Muscle layer of colon (tissue), 2 donors: ENCODE data around the gene DIP2C.

Experiments used
- H3K27ac ChIP-seq: one replicate; pipeline ENCODE4 v1.7.0; 2013; ENCODE audit warnings: low read depth, mild to moderate bottlenecking, low read length, moderate library complexity
- H3K27me3 ChIP-seq, 2 donors: one replicate each; pipeline ENCODE4 v1.7.0; 2013; ENCODE audit warnings: low read length in 2 of 2, mild to moderate bottlenecking in 2 of 2; ENCODE audit not compliant: insufficient read depth in 2 of 2, control insufficient read depth in 1 of 2
- H3K36me3 ChIP-seq: one replicate; pipeline ENCODE4 v1.7.0; 2013; ENCODE audit warnings: mild to moderate bottlenecking, low read length; ENCODE audit not compliant: insufficient read depth
- H3K4me1 ChIP-seq: one replicate; pipeline ENCODE4 v1.7.0; 2013; ENCODE audit warnings: mild to moderate bottlenecking, low read length; ENCODE audit not compliant: insufficient read depth
- H3K4me3 ChIP-seq, 2 donors: one replicate each; pipeline ENCODE4 v1.7.0; 2013; ENCODE audit warnings: low read length in 2 of 2, low read depth in 1 of 2, mild to moderate bottlenecking in 1 of 2, moderate library complexity in 1 of 2
- H3K9ac ChIP-seq: one replicate; pipeline ENCODE4 v1.7.0; 2013; ENCODE audit warnings: low read length
- H3K9me3 ChIP-seq: one replicate; pipeline ENCODE4 v1.7.0; 2013; ENCODE audit warnings: mild to moderate bottlenecking, low read length
- donor health status: abdominal sarcoma.
- donor health status: Adenocarcinoma of cecum.

The DIP2C gene

DNA sequence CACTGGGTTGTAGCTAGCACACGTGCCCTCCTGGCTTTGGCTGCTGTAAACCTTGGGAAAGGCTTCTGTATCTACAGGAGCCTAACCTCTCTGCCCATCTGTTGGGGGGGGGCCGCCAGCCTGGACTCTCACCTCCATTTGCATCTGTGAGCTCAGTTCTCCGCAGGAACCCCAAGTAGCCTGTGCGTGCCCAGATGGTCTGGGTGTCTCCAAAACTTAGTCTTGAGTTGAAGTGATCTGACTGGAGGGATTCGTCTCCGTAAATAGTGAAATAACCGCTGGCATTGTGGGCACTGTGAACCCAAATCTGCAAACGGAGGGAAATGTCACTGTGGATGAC, 406.4 kb downstream of the DIP2C start:
- H3K27ac ChIP-seq = no peak overlapping the region
- H3K9me3 ChIP-seq = no peaks in the 10 kb centered on the region

DNA sequence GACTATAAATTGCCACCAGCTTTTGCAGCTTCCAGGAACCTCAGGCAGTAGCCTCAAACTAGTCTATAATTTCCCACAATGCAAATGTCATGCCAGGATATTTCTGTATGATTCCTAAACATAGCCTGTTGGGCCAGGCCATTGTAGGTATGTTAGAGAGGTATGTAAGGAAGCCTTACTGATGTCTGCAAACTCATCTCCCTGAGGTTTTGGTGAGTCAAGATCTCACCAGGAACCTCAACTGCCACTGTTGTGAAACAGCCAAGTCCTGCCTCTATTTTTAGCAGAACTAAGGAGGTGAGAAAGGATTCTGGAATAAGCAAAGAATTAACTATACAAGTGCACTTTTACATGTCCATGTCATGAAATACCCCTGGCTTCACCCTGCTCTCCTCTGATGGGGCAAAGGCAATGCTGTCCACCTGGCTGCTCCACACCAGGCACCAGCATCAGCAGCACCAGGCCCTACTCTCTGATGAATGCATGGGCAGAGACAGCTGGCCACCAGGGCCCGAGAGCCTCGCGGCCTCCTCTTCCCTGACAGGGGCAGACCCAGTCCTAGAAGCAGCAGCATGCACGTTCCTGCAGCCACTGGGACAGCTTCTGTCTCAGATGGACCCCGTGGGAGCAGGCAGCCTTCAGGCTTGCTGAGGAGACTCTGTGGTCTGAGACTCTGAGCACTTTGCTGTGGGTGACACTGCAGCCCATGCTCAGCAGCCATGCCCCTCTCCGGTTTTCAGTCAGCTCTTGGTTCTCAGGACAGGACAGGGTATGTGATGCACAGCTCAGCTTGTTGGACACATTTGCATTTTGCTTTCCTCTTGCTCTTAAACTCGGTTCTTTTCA, 407.0 kb downstream of the DIP2C start:
- Histone ChIP-seq H3K4me1 (peaks cover 7% of the 10 kb centered on the region), H3K9me3 (no peaks in the 10 kb centered on the region), H3K27me3 (no peaks in the 10 kb centered on the region), H3K27ac (no peak overlapping the region), H3K9ac (no peak overlapping the region), H3K36me3 (peaks cover 89% of the 10 kb centered on the region), H3K4me3 (no peak overlapping the region)

More for the DNA sequence above, 406.4 kb downstream of the DIP2C start:
- no peak overlapping the region for H3K4me3 ChIP-seq
- H3K27me3 ChIP-seq = no peaks in the 10 kb centered on the region
- H3K9ac ChIP-seq = no peak overlapping the region
- H3K4me1 ChIP-seq = peaks cover 7% of the 10 kb centered on the region
- peaks cover 89% of the 10 kb centered on the region for H3K36me3 ChIP-seq

DNA sequence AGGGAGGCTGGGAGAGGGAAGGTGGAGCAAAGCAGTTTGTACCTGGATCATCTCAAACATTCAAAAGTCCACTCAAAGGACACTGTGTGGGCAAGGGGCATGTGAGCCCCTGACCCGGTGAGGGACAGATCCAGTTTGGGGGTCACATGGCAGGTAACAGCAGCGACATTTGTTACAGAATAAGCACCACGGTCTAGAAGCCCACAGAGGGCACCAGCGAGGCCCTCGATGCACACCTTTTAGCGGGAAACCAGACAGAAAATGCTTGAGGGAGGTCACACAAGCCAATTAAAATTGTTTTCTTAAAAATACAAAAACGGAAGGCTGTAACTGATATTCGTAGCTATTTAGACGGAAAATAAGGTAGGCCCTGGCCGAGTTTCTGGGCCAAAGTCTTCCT, 409.8 kb downstream of the DIP2C start:
- Histone ChIP-seq H3K27me3 (no peaks in the 10 kb centered on the region), H3K9me3 (no peaks in the 10 kb centered on the region), H3K4me3 (no peak overlapping the region), H3K27ac (no peak overlapping the region), H3K36me3 (peaks cover 80% of the 10 kb centered on the region), H3K9ac (no peak overlapping the region), H3K4me1 (no peaks in the 10 kb centered on the region)

DNA sequence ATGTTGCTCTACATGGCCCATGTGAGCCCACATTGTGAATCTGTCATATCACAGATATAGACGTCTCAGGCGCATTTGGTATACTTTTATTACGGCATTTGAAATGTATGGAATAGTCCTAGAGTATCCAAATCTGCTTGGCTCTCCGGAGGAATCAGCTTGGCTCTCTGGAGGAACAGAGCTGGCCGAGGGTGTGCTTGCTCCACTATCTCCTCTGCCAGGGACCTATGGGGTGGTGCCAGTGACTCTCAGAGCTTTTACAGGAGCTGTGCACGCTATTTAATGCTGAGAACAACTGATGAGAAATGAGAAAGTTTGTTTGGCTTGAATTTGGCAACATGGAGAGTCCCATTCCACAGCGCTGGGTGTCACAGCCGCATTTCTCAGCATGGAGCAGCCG, 410.2 kb downstream of the DIP2C start:
- Histone ChIP-seq H3K4me3 (no peak overlapping the region), H3K27ac (no peak overlapping the region), H3K9ac (no peak overlapping the region), H3K4me1 (no peaks in the 10 kb centered on the region), H3K27me3 (no peaks in the 10 kb centered on the region), H3K36me3 (peaks cover 76% of the 10 kb centered on the region), H3K9me3 (no peaks in the 10 kb centered on the region)

DNA sequence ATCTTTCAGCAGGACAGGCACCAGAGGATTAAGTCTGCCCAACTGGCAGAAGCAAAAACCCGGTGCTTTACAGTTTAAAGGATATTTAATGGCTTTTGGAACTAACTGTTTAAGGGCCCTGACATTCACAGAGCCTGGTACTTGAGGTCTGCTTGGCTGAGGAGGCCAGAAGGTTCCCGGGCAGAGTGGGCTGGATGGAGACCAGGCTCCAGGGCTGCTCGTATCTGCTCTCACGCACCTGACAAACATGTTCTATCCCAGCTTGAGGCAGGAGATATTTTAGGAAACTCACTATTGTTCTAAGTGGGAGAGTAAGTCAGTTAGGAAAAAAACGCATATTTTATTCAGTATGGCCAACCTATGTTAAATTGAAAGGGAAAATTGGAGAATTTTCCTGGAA, 410.8 kb downstream of the DIP2C start:
- Histone ChIP-seq H3K27me3 (no peaks in the 10 kb centered on the region), H3K4me1 (no peaks in the 10 kb centered on the region), H3K36me3 (peaks cover 71% of the 10 kb centered on the region), H3K4me3 (no peak overlapping the region), H3K9me3 (no peaks in the 10 kb centered on the region), H3K27ac (no peak overlapping the region), H3K9ac (no peak overlapping the region)

DNA sequence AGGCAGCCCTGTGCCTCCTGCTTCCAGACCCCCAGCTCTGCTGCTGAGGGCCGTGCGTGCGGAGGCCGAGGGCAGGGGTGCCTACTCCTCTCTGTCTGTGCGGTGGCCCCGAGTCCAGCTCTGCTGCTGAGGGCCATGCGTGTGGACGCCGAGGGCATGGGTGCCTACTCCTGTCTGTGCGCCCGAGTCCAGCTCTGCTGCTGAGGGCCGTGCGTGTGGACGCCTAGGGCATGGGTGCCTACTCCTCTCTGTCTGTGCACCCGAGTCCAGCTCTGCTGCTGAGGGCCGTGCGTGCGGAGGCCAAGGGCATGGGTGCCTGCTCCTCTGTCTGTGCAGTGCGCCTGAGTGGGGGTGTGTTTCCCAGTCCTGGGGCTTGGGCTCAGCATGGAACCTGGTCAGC, 411.5 kb downstream of the DIP2C start:
- no peaks in the 10 kb centered on the region for H3K27me3 ChIP-seq
- H3K9me3 ChIP-seq = no peaks in the 10 kb centered on the region
- no peaks in the 10 kb centered on the region for H3K4me1 ChIP-seq
- no peak overlapping the region for H3K9ac ChIP-seq
- H3K36me3 ChIP-seq = peaks cover 64% of the 10 kb centered on the region
- H3K4me3 ChIP-seq = no peak overlapping the region
- H3K27ac ChIP-seq = no peak overlapping the region

DNA sequence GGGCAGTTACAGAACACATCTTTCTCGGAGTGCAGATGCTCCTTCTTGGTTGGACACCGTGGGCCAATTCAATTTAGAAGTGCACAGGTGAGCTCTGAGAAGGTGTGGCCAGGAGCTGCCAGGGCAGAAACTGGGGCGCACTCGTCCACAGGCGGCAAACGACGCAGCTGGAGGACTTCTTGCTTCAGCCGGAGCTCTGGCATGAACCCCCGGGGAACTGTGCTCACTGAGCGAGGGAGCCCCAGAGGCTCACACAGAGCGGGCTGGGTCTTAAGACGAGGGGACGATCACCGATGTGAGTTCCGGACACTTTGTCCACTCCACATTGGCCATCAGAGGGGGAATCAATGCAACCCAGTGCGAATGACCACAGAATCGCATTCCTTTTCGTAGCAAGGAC, 413.8 kb downstream of the DIP2C start:
- Histone ChIP-seq H3K9ac (no peak overlapping the region), H3K36me3 (peaks cover 41% of the 10 kb centered on the region), H3K4me1 (no peaks in the 10 kb centered on the region), H3K4me3 (no peak overlapping the region), H3K9me3 (no peaks in the 10 kb centered on the region), H3K27ac (no peak overlapping the region), H3K27me3 (no peaks in the 10 kb centered on the region)

DNA sequence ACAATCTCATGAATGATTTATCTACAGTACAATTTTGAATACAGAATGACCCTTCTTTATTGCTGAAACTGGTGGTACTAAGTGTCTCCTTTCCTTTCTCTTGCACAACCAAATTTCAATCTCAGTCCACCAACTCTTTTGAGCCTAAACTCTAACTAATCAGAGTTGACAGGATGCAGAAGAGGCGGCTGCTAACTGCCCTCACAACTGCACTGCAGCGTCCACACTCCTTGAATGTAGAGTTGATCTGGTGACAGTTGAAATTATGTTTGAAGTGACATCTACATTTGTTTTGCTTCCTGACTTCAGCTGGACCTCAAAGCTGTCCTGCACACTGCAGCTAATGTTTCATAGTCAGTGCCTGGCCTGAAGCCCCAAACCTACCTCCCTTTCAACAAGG, 414.6 kb downstream of the DIP2C start:
- Histone ChIP-seq H3K4me1 (no peaks in the 10 kb centered on the region), H3K27me3 (no peaks in the 10 kb centered on the region), H3K27ac (no peak overlapping the region), H3K36me3 (peaks cover 33% of the 10 kb centered on the region), H3K9me3 (no peaks in the 10 kb centered on the region), H3K4me3 (no peak overlapping the region), H3K9ac (no peak overlapping the region)

DNA sequence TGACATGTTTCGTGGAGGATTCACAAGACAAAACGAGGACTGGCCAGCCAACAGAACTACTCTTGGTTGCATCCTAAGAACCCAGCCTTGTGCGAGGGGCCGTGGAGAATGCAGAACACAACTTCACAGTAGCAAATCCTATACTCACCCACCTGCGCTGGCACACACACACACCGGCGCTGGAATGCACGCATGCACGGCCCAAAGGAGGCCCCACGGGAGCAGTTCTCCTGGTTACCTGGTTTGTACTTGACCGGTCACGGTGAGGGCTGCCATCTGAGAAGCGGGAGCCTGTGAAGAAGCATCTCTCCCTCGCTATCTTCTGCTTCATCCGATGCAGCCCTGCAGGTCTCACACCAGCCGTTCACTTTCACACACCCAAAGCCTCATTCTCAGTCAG, 416.4 kb downstream of the DIP2C start:
- Histone ChIP-seq H3K4me1 (no peaks in the 10 kb centered on the region), H3K9me3 (no peaks in the 10 kb centered on the region)

DNA sequence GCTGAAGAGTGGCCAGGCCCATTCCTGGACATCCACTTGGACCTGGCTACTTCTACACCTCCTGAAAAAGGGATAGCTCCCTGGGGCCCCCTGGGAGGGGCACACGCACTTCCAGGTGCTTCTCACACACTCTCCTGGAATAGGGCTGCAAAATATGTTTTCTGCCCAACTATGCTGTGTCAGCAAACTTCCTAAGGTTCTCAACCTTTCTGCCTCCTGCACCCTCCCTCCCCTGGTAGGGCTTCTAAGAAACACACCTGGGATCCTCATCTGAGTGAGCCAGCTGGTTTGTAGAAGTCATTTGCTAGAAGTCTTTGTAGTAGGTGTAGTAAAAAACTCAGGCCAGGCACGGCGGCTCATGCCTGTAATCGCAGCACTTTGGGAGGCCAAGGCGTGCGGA, 417.7 kb downstream of the DIP2C start:
- H3K4me3 ChIP-seq = no peak overlapping the region
- no peaks in the 10 kb centered on the region for H3K9me3 ChIP-seq
- peaks cover 2% of the 10 kb centered on the region for H3K36me3 ChIP-seq
- H3K27me3 ChIP-seq = no peaks in the 10 kb centered on the region
- H3K9ac ChIP-seq = no peak overlapping the region
- H3K4me1 ChIP-seq = no peaks in the 10 kb centered on the region
- no peak overlapping the region for H3K27ac ChIP-seq

More for the DNA sequence above, 416.4 kb downstream of the DIP2C start:
- H3K36me3 ChIP-seq = peaks cover 15% of the 10 kb centered on the region
- H3K27ac ChIP-seq = no peak overlapping the region
- H3K4me3 ChIP-seq = no peak overlapping the region
- no peaks in the 10 kb centered on the region for H3K27me3 ChIP-seq
- no peak overlapping the region for H3K9ac ChIP-seq

DNA sequence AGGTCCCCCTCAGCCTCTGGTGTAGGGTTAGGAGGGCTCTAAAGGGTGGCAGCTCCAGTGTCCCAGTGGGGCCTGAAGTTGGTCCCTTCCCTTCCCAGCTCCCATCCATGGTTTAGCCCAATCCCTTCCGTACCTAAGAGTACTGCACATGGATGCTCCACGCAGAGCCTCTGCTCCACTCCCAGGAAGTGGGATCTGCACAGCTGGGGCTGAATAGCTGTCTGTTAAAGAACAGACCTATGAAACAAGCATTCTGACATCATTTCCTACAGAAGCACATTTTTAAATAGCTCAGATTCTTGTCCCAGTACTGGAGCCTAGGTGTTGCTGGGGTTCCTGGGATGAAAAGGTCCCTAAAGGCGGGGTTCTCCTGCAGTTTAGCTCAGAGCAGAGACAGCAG, 418.3 kb downstream of the DIP2C start:
- Histone ChIP-seq H3K9me3 (no peaks in the 10 kb centered on the region), H3K27ac (no peak overlapping the region), H3K36me3 (no peaks in the 10 kb centered on the region), H3K4me3 (no peak overlapping the region), H3K27me3 (no peaks in the 10 kb centered on the region), H3K9ac (no peak overlapping the region), H3K4me1 (no peaks in the 10 kb centered on the region)

DNA sequence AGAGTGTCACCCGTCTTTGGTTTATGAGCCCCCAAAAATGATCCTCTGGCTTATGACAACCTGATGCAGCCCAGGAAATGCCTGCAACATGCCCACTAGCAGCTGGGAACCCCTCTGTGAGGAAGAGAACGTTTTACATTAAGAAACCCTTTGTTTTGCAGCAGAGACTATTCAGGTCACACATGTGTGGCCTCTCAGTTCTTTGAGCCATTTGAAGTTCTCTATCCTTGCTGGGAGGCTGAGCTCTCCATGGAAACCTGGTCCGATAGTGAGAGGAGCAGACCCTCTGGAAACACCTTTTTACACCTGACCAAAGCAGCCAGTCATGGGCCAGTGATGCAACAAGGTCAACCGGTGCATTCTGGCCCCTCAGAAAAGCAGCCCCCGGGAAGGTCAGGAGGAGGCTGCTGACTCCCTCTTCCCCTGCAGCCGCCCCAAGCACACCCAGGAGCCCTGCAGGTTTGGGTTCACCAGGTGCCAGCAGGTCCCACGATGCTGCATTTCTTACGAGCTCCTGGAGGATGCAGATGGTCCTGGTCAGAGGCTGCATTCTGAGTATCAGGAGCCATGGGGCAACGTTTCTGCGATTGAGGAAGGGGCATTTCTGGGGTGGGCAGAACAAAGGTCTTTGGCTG, 419.9 kb downstream of the DIP2C start:
- H3K9me3 ChIP-seq = no peaks in the 10 kb centered on the region
- H3K4me1 ChIP-seq = no peaks in the 10 kb centered on the region
- H3K27ac ChIP-seq = no peak overlapping the region
- H3K36me3 ChIP-seq = no peaks in the 10 kb centered on the region
- H3K4me3 ChIP-seq = no peak overlapping the region
- no peak overlapping the region for H3K9ac ChIP-seq
- no peaks in the 10 kb centered on the region for H3K27me3 ChIP-seq
